ENCODE measurements around the gene MAD1L1.

GRCh38 chr7:1969459-1970284 is 263.1 kb downstream of the MAD1L1 start:
- no peak for TF ChIP-seq CTCF (IDR thresholded peaks at IDR 0.05; ENCODE audit: borderline replicate concordance, extremely low read depth, low read length, poor library complexity, severe bottlenecking)
- no peak for TF ChIP-seq EZH2 (IDR thresholded peaks at IDR 0.05; ENCODE audit: borderline replicate concordance, low read depth, low read length, severe bottlenecking)

Data from DND-41 (cell line).